ENCODE data around the gene SLMAP.

The SLMAP gene

GRCh38 chr3:57755368-57755675 is 787 bp upstream of the SLMAP start:
- DNase-seq: peak; percentile 84

- DNase-seq: peak; percentile 66
These were observed 656 bp downstream of the SLMAP start for GRCh38 chr3:57756528-57757401.

GRCh38 chr3:57757642-57758297 is 1.7 kb downstream of the SLMAP start:
- peak; percentile 31 for DNase-seq

GRCh38 chr3:57758686-57759085 is 2.6 kb downstream of the SLMAP start:
- no peak for DNase-seq

GRCh38 chr3:57764794-57765193 is 8.7 kb downstream of the SLMAP start:
- DNase-seq: no peak

DNA sequence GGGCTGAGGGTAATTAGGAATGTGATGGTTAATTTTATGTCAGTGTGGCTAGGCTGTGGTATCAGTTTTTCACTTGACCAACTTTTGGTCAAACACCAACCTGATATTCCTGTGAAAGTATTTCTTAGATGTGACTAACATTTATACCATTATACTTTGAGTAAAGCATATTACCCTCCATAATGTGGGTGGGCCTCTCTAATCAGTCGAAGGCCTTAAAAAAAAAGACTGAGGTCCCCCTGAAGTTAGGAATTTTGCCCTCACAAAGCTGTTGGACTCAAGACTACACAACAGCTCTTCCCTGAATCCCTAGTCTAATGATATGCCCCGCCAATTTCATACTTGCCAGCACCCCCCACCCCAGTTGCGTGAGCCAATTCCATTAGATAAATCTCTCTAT is 12.5 kb downstream of the SLMAP start:
- DNase-seq: no peak

GRCh38 chr3:57770009-57770827 is 14.1 kb downstream of the SLMAP start:
- DNase-seq: no peak

- DNase-seq: no peak
These were observed 16.1 kb downstream of the SLMAP start for GRCh38 chr3:57772251-57772650.

DNA sequence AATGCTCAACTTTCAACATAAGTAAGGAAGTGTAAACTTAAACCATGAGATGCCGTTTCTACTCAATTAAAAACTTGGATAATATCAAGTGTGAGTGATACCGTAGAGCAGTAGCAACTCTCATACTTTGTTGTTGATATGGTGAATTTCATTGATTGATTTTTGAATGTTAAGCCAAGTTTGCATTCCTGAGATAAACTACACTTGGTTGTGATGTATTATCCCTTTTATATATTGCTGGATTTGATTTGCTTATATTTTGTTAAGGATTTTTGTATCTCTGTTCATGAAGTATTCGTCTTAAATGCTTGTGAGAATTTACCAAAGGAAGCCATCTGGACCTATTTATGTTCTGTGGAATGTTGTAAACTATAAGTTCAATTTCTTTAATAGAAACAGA is 21.7 kb downstream of the SLMAP start:
- DNase-seq: no peak

DNA sequence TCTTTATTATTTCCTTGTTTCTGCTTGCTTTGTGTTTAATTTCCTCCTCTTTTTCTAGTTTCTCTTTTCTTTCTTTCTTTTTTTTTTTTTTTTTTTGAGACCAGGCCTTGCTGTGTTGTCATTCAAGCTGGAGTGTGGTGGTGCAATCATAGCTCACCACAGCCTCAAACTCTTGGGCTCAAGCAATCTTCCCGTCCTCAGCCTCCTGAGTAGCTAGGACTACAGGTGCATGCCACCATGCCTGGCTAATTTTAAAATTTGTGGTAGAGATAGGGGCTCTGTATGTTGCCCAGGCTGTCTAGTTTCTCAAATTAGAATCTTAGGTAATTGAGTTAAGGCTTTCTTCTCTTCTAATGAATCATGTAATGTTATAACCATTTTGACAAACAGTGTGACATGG is 22.4 kb downstream of the SLMAP start:
- peak; percentile 40 for DNase-seq

GRCh38 chr3:57779666-57780065 is 23.6 kb downstream of the SLMAP start:
- peak; percentile 52 for DNase-seq

GRCh38 chr3:57783186-57784088 is 27.3 kb downstream of the SLMAP start:
- DNase-seq: peak; percentile 78

GRCh38 chr3:57784089-57784735 is 28.1 kb downstream of the SLMAP start:
- no peak for DNase-seq

- no peak for DNase-seq
These were observed 29.3 kb downstream of the SLMAP start for GRCh38 chr3:57785446-57785845.

GRCh38 chr3:57787867-57788623 is 31.9 kb downstream of the SLMAP start:
- DNase-seq: peak; percentile 83

DNA sequence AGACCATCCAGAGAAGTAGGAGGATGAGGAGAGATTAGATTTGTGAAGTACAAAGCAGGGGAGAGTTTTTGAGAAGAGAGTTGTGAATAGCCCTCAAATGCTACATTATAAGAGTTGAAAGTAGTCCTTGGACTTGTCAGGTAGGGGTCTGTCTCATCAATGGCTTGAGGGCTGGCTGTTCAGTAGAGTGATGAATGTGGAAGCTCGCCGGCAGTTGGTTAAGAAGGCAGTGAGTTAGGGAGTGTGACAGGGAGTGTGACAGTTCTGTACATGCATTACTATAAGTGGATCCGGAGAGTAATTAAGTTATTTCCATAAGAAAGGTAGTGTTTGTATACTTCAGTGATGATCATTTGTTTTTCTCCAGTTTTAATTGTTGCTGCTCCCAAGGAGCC is 32.5 kb downstream of the SLMAP start:
- no peak for DNase-seq

DNA sequence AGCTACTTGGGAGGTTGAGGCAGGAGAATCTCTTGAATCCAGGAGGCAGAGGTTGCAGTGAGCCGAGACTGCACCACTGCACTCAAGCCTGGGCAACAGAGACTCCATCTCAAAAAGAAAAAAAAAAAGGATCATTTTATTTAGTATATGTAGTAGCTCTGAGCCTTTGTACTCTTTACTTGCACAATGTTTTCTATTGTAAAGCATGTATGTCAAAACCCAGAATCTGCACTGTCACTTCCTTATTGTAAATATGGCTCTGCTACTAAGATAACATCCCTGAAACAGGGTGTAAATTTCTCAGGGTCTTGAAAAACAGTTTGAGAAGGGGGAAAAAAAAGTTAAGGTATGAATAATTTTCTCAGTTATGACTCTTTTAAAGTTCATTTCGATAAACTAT is 35.1 kb downstream of the SLMAP start:
- peak; percentile 90 for DNase-seq

DNA sequence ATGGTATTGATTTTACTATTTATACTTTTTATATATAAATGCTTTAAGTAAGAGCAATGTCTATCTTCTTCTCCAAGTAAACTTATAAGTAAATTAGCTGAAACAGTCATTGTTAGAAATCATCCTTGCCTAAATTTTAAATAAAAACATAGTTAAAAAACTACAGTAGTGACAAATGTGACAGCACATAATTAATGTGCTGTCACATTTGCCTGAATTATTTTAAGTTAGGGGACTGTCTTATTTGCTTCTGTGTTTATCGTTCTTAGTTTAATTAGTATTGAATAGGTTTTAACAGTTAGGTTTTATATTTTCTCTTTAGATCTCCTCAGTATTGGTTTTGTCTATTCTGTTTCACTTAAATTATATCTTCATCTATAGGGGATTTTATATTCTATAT is 36.1 kb downstream of the SLMAP start:
- no peak for DNase-seq

DNA sequence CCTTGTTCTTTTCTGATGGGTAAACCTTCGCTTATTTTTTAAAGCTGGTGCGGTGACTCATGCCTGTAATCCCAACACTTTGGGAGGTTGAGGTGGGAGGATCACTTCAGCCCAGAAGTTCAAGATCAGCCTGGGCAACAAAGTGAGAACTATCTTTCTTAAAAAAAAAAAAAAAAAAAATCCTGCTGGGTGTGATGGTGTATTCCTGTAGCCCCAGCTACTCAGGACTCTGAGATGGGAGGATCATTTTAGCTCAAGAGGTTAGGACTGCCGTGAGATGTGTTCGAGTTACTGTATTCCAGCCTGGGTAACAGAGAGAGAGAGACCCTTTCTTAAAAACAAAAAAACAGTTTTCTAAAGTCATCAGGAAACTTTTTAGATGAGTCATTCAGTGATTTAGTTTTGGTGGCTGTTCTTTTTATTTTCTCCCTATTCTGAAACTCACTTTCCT is 37.7 kb downstream of the SLMAP start:
- no peak for DNase-seq

DNA sequence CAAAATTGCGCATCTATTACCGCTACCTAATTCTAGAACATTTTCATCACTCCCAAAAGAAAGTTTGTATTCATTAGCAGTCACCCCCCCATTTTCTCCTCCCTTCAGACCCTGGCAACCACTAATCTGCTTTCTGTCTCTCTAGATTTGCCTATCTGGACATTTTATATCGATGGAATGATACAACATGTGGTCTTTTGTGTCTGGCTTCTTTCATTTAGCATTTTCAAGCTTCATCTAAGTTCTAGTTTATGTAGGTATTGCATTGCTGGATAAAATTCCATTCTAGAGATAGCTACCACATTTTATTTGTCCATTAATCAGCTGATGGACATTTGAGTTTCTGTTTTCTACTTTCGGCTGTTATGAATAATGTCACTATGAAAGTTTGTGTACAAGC is 38.4 kb downstream of the SLMAP start:
- no peak for DNase-seq

DNA sequence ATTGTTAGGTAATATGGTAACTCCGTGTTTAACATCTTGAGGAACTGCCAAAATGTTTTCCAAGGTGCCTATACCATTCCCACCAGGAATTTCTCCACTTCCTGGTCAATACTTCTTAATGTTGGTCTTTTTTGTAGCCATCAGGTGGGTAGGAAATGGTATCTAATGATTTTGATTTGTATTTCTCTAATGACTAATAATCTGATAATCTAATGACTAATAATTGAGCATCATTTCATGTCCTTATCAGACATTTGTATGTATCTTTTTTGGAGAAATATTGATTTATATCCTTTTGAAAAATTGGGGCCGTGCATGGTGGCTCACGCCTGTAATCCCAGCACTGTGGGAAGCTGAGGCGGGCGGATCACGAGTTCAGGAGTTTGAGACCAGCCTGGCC is 38.8 kb downstream of the SLMAP start:
- DNase-seq: no peak
